ENCODE results near the gene DAZL. TPM values are rescaled to one million over a fixed set of nuclear protein-coding genes. Genes with fewer than 3 reads are reported as not detected.
"Not testable (repeated sequence)": the region's sequence is repeated elsewhere in the genome, so short reads cannot be mapped to it uniquely, and the experiment has no call there.

Gene DAZL
- total RNA-seq = not detected in 2 replicates

DNA sequence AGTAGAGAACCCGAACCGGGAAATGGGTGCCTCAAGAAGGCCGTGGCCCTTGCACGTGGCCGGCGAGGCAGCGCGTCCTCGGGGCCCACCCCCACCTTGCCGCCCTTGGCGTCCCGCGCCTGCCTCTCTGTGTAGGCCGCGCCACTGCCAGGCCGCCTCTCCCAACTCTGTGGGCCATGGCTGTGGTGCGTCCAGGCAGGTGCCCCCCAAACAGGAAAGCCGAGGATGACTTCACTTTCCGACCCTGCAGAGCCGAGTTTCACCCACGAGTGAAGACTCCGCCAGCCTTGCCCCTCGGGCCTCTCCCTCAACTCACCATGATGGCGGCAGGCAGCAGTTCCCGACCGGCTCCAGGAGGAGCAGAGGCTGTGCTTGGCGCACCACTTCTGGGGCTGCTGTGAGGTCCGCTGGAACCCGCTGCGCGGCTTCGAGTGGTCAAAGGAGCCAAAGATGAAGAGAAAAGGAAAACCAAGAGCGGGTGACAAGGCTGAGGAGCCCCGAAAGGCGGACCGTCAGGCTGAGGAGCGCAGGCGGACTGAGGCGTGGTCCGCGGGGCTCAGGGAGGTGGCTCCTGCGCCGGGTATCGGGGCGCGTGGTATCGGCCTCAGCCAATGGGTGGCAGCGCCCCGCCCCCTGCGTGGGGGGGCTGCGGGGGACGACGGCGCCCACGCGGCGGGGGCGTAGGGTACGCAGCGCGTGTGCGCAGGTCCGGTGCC lies at the start of gene DAZL:
DAZL (minus strand) TSS at position 537 of the 716 bp plus-strand sequence; CDS start at position 319, 218 bp downstream.
- DNase-seq (ENCODE audit: low read depth in 2 of 2) = no peak

DNA sequence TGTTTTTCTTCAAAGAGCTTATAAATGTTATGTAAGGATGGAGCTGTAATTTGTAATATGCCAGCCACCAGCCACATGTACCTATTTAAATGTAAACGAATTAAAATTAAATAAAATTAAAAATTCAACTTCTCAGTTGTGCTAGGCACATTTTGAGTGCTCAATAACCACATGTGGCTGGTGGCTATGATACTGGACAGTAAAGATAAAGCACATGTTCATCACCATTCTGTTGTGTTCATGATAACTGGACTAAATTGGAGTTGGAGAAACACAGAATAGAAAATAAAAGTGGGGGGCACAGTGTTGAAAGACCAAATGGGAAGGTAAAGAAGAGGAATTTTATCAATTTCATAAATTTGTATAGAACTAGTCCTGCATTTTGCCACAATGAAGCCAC lies 49.8 kb upstream of the DAZL start:
- DNase-seq (ENCODE audit: low read depth in 2 of 2) = no peak

DNA sequence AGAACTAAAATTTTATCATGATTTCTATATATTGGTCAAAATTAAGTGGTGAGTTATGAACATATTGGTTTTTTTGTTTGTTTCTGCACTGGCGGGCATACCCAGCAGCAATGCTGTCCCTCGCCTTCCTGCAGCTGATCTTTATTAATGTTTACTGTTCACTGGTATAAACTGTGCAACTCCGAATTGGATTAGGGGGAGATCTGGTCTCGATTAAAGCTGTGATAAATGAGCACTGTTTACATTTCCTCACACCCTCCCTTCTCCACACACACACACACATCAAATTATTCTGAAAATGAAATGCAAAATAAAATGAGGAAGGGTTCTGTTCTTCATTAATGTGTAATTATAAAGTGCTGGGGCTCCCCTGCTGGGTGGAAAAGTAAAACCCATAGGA lies 48.5 kb upstream of the DAZL start:
- no peak for DNase-seq (ENCODE audit: low read depth in 2 of 2)

GRCh38 chr3:16647668-16648067 lies 42.4 kb upstream of the DAZL start:
- DNase-seq (ENCODE audit: low read depth in 2 of 2) = no peak

DNA sequence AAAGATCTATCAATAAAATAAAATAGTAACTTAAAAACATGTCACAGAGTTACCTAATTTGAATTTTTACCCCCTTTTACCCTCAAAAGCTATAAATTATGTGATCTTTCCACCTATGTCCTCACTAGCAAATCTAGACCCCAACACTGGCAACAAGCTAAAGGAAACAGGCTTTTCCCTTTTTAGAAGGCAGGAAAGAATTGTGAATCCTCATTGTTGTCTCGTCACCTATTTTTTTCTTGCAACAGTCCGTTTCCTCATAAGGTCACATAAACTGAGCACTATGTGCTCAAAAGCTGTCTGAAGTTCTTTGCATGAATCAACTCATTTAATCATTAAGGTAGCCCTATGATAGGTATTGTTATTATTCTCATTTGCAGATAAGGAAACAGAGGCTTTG lies 34.6 kb upstream of the DAZL start:
- DNase-seq (ENCODE audit: low read depth in 2 of 2) = peak; percentile 16 to 88

GRCh38 chr3:16633948-16634347 lies 28.7 kb upstream of the DAZL start:
- DNase-seq (ENCODE audit: low read depth in 2 of 2) = no peak

DNA sequence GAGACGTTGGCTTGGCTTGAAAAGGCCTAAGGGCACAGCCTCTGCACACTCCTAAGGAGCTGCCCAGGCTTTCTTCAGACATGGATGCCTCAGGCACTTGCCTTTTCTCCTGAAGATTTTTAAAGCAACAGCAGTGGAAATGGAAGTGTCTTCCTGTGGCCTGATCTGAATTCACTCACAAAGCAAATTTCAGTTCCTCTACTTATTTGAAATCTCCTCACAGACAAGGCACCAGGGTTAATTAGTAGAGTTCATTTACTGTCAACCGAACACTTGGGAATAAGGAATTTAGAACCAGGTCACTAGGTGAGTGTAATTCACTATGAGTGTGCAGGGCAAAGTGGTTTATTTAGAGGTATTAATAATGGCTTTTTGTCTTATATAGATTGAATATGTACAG lies 27.2 kb upstream of the DAZL start:
- DNase-seq (ENCODE audit: low read depth in 2 of 2) = no peak

GRCh38 chr3:16618721-16619120 lies 13.5 kb upstream of the DAZL start:
- DNase-seq (ENCODE audit: low read depth in 2 of 2) = peak in 1 of 2 donors; percentile 21

GRCh38 chr3:16617155-16617554 lies 11.9 kb upstream of the DAZL start:
- DNase-seq (ENCODE audit: low read depth in 2 of 2) = not testable (repeated sequence)

DNA sequence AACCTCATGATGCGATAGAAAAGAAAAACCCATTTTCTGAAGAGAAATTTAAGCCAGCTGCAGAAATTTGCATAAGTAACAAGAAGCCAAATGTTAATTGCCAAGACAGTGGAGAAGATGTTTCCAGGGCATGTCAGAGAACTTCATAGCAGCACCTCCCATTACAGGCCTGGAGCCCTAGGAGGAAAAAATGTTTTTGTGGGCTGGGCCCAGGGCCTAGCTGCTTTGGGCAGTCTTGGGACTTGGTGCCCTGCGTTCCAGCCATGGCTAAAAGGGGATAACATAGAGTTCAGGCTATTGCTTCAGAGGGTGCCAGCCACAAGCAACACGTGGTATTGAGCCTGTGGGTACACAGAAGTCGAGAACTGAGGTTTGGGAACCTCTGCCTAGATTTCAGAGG lies 10.9 kb upstream of the DAZL start:
- no peak for DNase-seq (ENCODE audit: low read depth in 2 of 2)

DNA sequence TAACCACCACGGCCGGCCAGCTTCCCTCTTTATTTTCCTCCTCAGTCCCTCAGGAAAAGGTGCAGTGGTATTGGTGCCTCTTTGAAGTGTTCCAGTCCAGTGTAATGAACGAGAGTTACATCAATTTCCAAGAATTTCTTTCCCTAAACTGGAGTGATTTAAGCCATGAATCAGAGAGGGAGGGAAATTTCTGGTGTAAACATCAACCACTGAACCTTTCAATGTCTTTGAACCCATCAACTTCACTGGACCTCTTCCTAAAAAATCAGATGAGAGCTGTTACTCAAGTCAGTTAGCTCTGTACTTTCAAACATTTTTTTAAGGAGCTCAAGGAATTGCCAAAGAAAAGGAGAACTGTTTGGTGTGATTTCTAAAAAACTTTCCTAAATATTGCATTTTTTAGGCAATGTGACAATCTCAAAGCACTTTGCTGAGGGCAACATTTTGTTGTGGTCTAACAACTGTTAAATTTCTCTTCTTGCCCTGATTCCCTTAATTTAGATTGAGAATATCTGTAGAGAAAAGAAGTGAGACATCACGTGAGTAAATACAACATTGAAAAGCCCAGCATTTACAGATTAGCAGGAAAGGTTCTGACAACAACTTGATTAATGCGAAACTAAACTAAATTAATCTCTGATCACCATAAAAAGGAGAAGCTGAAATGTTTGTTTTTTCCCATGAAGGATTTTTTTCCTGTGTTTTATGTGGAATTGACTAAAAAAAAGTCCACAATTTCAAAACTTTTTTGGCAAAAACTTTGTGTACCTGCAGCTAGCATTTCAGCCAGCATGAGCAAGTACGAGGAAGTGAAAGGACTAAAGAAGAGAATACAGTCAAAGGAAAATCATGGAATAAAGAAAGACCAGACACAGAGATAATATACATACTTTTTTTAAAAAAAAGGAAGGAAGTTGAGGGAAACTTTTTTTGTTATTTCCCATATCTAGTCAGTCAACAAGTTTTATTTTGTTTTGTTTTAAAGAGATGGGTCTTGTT lies 9.1 kb upstream of the DAZL start:
- DNase-seq (ENCODE audit: low read depth in 2 of 2) = no peak

DNA sequence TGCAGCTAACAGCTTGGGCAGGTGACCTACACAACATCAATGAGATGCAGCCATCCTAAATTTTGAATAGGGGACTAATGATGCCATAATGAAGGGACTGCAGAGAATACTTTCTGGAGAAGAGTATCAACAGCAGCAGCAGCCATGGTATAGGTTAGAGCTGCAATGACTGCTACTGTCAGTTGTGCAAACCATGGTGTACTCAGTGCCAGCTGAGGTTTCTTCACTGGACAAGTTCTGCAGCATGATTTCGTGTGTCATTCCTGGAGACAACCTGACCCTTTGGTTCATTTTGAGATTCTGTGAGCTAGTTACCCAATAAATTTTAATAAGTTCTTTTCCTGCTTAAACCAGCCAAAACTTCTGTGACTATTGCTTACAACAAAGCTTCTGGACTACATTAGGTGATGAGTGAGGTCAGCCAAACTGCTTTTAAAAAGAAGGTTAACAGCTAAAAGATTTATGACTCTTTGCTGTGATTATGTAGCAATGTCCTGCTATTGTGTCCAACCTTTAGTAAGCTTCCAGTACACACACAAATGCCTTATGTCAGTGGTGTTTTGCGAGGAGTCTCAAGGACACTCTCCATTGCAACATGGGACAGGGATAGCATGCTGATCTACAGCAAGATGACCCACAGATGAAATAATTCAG lies 4.8 kb upstream of the DAZL start:
- DNase-seq (ENCODE audit: low read depth in 2 of 2) = peak in 1 of 2 donors; percentile 84

DNA sequence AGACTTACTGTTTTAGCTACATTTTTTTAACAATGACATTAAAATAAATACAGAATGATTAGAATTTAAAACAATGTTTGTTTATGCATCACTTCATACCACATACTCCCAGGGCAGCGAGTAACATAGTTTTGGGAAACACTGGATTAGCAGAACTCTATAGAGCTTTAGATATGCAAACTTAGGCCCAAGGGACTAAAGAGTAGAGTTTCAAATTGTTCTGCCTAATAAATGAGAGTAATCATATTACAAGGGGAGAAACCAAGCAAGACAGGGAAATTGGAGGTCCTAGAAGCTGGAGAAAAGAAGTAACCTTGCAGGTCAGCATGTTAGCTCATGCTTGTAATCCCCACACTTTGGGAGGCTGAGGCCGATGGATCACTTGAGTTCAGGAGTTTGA lies 3.6 kb upstream of the DAZL start:
- DNase-seq (ENCODE audit: low read depth in 2 of 2) = no peak

DNA sequence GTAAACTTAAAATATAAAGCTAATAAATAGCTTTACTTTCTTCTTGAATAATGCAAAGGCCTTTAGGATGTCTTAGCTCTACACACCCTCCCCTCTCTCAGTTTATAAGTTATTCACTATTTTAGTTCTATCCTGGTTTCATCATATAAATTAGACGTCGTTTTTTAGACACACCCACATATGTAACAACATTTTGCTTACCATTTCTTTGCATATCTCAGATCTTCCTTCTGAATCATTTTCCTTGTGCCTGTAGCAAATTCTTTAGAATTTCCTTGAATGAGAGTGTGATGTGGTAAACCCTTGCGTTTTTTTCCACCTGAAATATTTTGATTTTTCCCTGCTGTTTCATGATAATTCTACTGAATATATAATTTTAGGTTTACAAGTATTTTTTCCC lies 2.5 kb upstream of the DAZL start:
- DNase-seq (ENCODE audit: low read depth in 2 of 2) = no peak

- no peak for DNase-seq (ENCODE audit: low read depth in 2 of 2)
These were observed 1.2 kb upstream of the DAZL start for GRCh38 chr3:16606398-16606797.

DNA sequence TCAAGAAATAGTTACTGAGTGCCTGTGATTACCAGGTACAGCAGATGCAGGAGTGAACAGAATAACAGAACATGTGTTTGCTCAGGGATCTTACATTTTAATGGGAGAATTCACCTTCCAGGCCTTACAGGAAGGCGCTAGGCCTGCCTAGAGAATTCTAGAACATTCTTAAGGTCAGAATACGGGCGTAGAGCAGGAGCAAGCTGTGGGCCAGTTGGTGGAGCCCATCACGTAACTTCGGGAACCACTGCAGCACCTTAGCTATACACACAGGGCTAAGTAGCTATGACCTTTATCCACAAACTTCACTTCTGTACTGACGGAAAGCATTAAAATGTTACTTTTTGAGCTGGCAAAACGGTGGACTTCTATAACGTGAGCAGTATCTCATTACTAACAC lies 743 bp upstream of the DAZL start:
- DNase-seq (ENCODE audit: low read depth in 2 of 2) = no peak

- no peak for DNase-seq (ENCODE audit: low read depth in 2 of 2)
These were observed 790 bp downstream of the DAZL start for GRCh38 chr3:16604433-16604832.

DNA sequence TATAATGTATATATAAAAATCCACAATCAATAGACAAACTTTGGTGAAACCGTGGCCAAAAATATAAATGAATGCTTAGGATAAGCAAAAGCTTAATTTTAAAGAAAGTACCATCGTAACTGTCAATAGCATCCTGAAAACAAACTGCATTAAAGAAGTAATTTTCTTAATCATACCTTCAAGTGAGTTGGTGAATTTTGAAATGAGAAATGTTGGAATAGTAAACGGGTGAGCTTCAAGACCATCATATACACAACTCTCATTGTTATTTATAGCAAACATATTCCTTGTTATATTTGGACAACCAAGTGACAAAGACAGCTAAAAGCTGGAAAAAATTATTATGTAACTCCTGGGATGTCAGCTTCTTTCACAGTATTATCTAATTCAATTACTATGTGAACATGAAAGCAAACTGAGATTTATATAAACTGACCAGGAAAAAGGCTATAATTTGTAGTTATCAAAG lies 3.7 kb downstream of the DAZL start:
- DNase-seq (ENCODE audit: low read depth in 2 of 2) = no peak

DNA sequence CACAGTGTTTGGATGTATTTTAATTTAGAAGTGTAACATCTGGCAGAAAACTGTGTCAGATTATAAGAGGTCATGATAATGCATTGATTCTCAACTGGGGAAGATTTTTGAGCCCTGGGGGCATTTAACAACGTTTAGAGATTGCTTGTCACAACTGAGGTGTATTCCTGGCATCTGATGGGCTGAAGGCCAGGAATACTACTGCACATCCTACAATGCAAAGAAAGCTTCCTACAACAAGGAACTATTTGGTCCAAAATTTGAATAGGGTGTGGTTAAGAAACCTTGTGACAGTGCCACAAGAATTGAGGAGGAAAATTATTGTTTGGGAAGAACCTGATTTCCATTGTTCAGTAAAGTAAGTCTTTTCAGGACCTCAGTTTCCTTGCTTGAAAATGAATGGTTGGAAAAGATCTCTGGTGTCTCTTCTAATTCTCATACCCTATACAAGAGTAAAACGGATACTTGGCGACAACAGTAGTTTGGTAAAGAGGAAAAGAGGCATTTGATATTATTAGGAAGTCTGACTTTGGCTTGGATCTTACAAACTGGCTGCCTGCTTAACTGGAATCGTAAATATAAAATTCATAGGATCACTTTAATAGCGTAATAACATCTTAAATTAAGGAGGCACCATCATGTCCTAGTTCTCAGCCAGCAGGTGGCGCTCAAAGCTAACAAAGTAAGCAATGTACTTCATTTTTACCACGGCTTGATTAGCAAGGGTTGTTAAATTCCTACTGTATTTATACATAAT lies 4.3 kb downstream of the DAZL start:
- DNase-seq (ENCODE audit: low read depth in 2 of 2) = peak; percentile 88 to 93

DNA sequence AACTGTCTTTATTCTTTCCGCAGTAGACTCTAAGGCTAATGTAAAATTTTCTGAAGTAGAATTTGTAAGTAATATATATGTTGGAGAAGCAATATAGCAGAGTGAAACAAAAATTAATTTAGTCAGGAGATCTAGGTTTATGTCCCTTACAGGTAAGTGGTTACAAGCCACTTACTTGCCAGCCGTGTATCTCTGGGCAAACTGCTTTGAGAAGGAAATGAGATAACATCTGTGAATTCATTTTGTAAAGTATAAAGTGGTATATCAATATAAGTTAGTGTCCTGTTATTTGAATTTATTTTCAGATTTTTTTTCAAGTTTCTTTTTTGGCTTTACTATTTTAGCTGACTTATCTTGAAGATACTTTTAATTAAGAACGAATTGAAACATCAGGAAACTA lies 5.5 kb downstream of the DAZL start:
- no peak for DNase-seq (ENCODE audit: low read depth in 2 of 2)

- no peak for DNase-seq (ENCODE audit: low read depth in 2 of 2)
These were observed 8.7 kb downstream of the DAZL start for GRCh38 chr3:16596352-16597032.

All from lung microvascular endothelial cell (primary cell).